MM.1S (cell line): ENCODE data around the gene PAPSS1.

ENCODE experiments used
- EZH2 ChIP-seq: fragments of 300-600 bp; sonication (generic); optimal IDR thresholded peaks from 2 replicates; pipeline ENCODE3; 2017; ENCODE audit warnings: low read depth, mild to moderate bottlenecking, antibody characterized with exemption, low read length, mixed read lengths
- EZH2phosphoT487 ChIP-seq: fragments of 300-600 bp; sonication (generic); IDR thresholded peaks from 2 replicates; pipeline ENCODE4 v1.6.1; 2018; ENCODE audit warnings: antibody characterized with exemption, low read length
- TF ChIP-seq, protein P1 (sequence below): fragments of 300-600 bp; sonication (generic); IDR thresholded peaks from 2 replicates; pipeline ENCODE4 v1.5.1; 2016; ENCODE audit warnings: antibody characterized with exemption, low read length, mixed read lengths

DNA sequence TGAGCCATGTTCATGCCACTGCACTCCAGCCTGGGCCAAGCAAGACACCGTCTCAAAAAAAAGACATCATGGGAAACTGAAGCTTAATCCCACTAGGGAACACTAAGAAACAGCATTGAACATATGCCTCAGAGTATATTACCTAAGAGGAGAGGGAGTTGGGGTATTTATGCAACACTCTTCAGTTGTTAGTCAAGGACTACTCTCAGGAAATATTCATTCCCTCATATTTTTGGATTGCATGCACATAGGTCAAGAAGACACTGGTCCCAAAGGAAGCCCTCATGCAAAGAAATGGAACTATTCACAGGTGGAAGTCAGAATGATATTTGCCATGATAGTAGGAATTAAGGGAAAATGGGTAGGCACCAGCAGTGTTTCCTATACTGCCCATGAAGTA lies 22.8 kb upstream of the PAPSS1 start:
- TF ChIP-seq EZH2, result no peak
- TF ChIP-seq, protein P1, sequence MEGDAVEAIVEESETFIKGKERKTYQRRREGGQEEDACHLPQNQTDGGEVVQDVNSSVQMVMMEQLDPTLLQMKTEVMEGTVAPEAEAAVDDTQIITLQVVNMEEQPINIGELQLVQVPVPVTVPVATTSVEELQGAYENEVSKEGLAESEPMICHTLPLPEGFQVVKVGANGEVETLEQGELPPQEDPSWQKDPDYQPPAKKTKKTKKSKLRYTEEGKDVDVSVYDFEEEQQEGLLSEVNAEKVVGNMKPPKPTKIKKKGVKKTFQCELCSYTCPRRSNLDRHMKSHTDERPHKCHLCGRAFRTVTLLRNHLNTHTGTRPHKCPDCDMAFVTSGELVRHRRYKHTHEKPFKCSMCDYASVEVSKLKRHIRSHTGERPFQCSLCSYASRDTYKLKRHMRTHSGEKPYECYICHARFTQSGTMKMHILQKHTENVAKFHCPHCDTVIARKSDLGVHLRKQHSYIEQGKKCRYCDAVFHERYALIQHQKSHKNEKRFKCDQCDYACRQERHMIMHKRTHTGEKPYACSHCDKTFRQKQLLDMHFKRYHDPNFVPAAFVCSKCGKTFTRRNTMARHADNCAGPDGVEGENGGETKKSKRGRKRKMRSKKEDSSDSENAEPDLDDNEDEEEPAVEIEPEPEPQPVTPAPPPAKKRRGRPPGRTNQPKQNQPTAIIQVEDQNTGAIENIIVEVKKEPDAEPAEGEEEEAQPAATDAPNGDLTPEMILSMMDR, result no peak
- TF ChIP-seq EZH2phosphoT487, result no peak
